Caki2 (cell line): ENCODE measurements around the gene IRX2. TPM values are rescaled to one million over a fixed set of nuclear protein-coding genes. Genes with fewer than 3 reads are reported as not detected.

Experiments used
- DNase-seq: peaks from one replicate; pipeline ENCODE4 v3.0.0-alpha.2; 2015; ENCODE audit warnings: low read depth
- in situ Hi-C: cut with HindIII; loops from 2 replicates; pipeline ENCODE4 v1.10.0; 2016; ENCODE audit warnings: low sequenced_read_pairs, low pct_unique_long_range_greater_than_20kb, mixed read lengths
- total RNA-seq: library from RNA; depleted of rRNA; stranded (reverse); fragments of >200 nt; shearing (Covaris generic); gene quantifications from 2 replicates; pipeline ENCODE4 v1.2.3, GENCODE V29; 2014; ENCODE audit warnings: low replicate concordance

Gene IRX2
- total RNA-seq, 1 experiment from 2014 or later, result not detected

DNA sequence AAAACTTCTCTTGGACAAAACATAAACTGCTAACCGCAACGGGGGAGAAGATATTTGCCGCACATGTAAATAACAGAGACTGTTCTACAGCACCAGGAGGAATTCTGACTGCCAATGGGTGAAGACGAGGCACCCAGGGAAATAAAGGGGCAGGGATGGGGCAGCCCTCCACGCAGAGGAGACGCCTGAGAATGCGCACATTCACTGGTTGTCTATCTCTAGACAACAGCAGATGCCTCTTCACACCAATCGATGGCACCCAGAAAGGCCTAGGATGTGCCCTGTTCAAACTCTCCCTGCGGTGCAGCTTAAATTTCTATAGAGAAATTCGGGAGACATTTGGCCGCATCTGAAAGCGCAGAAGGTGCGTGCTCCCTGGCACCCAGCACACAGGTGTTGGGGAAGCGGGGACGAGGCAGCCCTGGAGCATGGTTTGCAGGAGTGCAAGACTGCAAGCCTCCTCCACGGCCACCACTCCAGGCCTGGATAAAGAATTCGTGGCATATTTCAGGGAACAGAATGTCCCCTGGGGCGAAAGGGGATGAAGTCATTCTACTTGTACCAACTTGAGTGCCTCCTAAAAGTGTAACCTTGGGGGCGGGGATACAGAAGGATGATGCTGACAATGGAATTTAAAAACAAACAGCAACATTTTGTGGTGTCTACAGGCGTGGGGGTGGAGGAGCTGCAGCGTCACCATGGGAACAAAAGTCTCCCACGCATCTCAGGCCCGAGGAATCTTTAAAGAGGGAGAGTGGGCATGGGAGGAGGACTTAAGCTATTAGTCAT is 6.3 kb upstream of the IRX2 start:
- in situ Hi-C loops, result no loop called here
- DNase-seq, result no peak

DNA sequence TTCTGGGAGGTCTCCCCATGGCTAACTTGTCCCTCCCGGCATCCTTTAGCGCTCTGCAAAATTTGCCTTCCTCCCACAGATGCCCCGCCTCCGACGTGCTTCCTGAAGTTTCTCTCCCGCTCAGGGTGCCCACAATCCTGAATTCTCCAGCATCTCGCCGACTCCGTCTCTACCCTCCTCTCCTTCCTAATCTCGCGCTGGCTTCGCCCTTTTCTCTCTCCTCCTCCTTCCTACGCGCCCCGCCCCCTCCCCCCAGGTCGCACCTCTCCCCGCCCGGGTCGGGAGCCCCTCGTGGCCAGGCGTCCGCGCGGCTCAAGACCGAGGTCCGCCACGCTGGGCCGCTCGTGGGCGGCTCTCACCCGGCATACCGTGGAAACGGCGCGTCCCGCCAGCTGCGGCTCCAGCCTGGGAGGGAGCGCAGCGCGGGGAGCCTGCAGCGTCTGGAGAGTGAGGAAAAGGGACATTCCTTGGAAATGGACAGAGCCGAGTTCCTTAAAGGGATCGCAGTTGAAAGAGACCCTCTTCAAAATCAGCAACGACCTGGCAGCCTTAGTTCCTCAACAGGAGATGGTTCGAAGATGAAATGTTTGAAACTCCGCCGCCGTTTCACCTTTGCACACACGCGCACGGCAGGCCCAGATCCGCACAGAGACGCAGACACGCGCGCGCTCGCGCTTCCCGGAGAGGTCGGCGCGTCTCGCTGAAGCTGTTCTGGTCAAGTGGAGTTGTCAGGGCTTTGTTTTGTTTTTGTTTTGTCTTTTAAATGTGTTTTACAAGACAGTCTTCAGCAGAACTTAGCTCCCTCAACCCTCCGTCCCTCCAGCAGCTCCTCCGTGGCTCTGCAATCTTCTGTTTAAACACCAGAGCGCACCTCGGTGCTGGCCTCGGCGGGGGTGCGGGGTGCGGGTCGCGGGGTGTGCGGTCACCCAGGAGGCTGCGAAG is 5.0 kb upstream of the IRX2 start:
- in situ Hi-C loops, result no loop called here
- DNase-seq, result no peak

DNA sequence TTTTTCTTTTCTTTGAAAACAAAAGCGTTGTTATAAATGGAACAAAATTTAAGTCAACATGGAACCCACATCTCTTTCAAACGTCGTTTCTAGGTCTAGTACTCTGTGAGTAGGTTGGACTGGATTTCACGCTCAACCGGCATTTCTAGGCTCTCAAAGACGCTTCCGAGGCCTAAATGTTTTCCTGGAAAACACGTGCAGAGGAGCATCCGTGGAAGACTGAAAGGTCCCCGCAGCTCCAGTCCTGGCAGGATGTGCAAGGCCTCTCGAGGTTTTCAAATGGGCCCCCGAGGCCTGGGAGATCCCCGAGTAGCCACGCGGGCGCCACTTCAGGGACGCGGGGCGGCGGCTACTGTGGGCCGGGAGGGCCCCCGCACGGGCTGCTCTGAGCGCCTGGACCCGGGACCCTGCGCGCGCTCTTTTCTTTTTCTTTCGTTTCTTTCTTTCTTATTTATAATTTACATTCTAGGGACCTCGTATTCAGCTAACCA is 4.2 kb upstream of the IRX2 start:
- DNase-seq, result no peak
- in situ Hi-C loops, result no loop called here

DNA sequence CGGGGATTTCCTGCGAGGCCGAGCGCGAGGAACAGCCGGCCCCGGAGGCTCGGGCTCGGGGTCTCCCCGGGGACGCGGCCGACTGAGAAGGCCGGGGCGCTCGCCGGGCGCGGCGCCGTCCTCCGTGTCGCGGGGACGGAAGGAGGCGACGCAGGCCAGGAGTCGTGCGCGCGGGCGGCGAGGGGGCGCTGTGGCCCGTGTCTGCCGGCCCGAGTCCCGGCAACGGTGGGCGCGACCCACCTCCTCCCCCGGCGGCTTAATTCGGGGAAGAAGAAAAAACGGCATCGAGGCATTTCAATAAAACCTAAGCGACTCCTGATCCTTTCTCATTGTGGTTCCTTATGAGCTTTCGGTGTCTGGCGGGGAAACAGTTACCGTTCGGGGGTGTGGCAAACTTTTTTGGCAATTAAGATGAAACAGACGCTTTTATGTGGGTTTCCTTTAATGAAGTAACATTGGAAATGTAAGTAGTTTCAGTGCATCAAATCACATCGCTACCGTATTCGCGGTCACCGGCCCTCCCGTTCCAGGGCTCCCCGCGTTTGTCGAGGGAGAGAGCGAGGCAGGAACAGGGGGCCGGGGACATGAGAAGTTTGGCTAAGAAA is 3.7 kb upstream of the IRX2 start:
- DNase-seq, result no peak
- in situ Hi-C loops, result no loop called here

DNA sequence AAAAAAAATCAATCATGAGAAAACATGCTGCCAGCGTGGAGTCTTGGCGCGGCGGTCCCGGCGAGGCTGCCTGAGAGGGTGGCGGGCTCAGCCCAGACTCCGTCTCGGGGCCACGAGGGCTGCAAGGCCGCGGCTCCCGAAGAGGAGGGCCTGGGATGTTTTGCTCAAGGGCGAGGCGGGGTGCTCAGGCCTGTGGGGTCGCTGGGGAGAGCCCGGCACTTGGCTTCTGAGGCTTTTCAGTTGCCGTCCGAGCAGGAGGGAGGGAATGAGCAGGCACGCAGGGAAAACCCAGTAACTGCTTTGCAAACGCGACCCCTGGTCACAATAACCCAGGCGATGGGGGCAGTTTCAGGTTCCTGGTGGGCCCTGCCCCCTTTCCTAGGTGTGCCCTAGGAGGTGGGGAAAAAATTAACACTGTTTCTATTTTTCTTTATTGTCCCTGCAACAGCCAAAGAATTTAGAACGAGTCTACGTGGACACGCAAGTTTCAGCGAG is 3.2 kb upstream of the IRX2 start:
- DNase-seq, result no peak
- in situ Hi-C loops, result no loop called here

DNA sequence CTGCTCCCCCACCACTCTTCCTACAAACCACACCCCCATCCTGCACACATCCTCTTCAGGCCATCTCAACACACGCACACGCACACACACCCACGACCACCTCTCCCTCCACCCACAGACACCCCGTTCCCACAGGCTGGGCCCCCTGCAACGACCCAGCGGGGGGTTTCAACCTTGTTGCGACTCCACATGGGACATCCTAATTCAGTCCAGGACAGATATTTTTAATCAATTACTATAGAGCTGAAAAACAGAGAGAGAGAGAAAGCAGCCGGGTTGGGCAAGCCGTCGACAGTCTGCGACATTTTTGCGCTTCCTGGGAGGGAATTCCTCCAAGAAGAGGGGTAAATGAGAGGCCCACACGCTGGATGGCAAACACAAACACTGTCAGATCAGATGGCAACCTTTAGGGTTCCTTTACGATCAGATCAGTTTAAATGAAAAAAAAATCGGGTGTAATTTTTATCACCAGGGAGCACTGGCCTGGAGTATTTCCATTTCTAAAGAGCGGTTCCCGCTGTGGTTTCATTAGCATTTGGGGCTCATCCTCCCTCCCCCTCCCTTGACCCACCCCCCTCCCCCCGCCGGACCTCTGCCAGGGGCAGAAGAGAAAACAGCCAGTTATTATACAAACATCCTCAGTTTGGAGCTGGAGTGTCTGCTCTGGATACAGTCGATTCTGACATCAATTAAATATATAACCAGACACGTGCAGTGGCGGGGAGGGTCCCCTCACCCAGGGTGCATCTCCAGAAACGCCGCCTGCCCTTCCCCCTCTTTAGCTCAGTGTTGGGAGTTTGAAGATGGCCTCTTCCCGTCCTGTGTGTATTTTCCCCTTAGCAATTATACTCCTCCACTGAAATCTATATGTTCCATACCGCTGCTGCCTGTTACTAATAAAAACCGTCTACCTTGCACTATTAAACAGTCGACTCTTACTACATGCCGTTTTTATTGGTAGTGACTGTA is 2.3 kb upstream of the IRX2 start:
- DNase-seq, result no peak
- in situ Hi-C loops, result no loop called here

DNA sequence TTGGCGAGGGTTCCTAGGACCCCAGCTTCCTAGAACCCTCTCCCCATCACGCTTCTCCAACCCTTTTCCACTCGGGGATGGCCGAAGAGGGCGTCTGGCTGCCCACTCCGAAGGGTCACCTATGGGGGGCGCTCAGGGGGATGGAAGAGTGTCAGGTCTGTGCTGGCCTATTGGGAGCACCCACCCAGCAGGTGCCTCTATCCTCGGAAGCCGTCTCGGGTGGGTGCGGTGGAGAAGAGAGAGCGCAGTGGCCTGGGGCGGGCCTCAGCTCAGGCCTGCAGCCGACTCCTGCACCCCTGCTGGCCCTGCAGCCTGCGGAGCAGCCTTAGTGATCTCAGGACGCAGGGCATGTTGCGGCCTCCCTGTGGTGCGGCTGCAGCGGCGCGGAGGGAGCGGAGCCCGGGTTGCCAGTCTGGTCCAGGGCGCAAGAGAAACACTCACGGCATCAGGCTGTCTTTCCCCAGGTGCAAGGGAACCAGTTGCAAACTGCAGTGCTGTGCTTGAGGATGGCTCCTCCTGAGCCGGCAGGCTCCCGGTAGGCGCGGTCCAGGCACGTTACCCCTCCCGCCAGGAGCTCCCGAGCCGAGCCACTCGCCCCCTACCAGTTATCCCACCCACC is 1.5 kb upstream of the IRX2 start:
- in situ Hi-C loops, result no loop called here
- no peak for DNase-seq

DNA sequence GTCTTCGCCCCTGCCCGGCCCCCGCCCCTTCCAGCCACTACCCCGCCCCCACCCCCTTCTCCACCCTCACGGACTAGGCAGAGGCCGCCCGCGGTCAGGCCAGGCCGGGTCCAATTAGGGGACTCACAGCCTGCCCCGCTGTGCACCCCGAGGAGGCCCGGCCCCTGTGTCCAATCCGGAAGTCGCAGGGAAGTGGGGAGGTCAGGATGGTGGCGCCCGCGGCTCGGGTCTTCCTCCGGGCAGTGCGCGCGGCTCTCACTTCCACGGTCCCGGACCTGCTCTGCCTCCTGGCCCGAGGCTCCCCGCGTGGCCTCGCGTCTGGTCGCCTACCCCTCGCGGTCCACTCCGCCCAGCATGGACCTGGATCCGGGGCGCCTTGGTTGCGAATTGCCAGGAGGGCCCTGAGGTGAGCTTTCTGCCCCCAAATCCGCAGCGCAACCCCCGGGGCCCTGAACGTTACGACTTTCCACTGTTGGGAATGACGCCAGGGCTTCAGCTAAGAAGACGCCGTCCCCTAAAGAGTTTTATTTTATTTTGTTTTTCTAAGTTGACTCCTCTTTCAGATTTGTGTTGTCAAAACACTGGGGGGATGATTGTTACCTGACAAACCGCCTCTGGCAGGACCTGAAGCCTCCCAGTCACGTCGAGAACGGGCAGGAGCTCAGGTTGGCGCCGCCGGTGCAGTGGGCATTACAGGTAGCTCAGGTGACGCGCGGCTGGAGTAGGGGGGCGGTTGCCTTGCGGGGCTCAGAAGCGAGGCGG is 763 bp upstream of the IRX2 start:
- in situ Hi-C loops, result no loop called here
- DNase-seq, result no peak

DNA sequence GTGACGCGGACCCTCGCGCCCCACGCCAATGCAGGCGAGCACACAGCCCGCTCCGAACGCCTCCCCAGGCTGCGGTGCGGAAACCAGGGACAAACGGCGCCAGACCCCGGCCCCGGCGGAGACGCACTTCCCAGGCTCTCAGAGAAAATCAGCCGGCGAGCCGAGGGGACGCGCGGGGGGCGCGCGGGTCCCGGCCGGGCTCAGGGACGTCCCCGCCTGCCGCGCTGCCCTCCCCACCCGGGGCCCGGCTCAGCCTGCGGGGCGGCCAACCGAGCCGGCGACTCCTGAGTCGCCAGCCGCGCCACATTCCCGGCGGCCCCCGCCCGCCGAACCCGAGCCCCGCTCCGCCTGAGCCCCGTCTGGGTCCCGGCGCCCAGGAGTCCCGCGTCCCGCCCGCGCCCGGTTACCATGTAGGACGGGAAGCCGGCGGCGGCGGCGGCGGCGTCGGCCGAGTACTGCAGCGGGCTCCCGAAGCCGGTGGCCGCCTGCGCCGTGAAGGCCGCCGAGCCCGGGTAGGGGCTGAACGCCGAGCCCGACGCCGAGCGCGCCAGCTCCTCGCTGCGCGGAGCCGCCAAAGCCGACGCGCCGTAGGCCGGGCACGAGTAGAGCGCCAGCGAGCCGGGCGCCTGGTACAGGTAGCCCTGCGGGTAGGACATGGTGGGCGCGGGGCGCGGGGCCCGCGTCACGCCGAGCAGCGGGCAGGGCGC is 566 bp downstream of the IRX2 start:
- in situ Hi-C loops, result no loop called here
- DNase-seq, result no peak

DNA sequence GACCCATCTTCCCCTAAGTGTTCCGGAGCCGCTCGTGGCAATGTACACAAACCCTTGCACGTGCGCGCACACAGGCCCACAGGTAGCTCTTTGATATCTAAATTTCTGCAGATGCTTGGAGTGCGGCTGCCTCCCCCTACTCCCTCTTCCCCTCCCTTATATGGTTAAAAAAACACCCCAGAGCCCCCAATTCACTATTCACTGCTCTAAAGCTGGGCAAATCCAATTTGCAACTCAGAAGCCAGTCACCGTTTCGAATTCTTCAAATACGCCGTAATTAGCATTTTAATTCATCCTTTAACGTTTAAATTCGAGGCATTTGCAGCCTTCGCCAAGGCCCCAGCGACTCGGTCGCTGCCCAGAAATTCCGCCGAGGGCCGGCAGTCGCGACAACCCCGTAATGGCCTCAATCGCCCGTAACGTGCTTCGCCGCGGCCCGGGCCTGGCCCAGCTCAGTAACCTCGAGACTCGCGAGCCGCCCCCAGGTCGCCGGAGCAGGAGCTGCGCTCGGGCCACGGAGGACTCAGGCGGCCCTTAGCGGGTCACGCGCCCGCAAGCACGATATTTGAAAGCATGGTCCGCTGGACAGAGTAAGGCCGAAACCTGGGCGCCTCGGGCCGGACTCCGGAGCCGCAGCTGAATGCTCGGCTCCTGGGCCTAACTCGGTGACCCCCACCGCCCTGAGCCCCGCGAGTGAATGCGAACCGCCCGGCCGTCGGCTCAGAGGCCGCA is 1.3 kb downstream of the IRX2 start:
- no peak for DNase-seq
- in situ Hi-C loops, result no loop called here

DNA sequence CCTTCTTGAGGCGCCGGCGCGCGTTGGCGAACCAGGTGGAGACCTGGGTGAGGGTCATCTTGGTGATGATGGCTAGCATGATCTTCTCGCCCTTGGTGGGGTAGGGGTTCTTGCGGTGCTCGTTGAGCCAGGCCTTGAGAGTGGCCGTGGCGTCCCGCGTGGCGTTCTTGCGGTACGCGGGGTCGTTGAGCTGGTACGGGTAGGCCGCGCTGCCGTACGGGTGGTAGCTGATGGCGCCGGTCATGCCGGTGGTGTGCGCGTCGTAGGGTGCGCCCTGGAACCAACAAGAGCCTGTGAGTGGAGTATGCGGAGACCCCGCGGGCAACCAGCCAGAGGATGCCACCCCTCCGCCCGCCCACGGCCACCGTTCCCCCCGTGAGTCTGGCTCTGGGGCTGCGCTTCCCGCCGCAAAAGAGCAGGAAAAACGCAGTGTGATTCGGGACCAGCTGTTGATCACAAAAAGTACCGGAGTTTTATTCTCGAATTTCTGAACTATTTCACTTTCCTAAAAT is 1.9 kb downstream of the IRX2 start:
- in situ Hi-C loops, result no loop called here
- no peak for DNase-seq

DNA sequence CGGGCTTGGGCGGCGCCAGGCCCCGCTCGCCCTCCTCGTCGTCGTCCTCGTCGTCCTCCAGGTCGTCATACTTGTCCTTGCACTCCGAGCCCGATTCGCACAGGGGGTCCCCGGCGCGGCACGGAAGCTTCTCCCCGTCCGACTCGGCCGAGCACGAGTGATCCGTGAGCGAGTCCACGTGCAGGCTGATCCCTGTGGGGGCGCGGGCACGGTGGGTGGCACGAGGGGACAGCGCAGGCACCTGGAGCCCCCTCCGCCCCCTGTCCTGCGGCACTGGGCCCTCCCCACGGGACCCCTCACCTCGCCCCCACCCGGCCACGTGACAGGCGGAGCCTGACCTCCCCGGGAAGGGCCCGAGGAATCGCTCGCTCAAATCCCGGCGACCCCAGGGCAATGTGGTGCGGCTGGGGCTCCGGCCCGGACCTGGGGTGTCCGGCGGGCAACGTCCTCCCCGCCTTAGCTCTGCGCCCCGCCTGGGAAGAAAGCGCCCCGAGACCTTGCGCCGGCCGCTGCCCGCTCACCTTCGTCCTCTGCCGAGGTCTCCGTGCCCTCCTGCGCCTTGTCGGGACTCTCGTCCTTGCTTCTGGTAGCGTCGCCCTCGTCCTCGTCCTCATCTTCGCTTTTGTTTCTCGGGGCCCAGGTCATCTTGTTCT is 2.5 kb downstream of the IRX2 start:
- DNase-seq, result no peak
- in situ Hi-C loops, result no loop called here

DNA sequence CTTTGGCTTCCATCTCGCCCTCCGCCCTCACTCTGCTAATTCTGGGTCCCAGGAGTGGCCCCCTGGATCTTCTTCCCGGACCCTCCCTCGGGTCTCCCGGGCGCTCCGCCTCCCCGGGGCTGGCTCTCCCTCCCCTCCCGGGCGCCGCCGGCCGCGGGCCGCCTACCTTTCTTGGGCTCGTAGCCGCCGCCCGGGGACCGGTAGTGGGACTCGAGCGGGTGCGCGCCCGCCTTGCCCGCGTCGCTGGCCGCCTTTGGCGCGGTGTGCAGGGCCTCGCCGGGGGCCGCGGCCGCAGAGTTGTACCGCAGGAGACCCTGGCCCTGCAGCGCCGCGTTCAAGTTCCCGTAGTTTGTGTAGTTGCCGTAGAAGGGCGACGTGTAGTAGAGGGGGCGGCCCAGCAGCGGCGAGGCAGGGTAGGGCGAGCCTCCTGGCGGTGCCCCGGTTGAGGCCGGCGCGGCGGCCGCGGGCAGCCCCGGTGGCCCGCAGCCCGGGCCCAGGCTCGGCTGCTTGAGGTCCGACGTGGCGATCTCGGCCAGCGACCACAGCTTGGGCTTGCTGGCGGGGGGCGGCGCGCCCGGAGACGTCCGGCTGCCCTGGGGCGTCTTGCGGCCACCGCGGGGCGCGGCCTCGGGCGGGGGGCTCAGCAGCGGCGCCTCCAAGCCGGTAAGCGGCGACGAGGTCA is 3.2 kb downstream of the IRX2 start:
- in situ Hi-C loops, result no loop called here

DNA sequence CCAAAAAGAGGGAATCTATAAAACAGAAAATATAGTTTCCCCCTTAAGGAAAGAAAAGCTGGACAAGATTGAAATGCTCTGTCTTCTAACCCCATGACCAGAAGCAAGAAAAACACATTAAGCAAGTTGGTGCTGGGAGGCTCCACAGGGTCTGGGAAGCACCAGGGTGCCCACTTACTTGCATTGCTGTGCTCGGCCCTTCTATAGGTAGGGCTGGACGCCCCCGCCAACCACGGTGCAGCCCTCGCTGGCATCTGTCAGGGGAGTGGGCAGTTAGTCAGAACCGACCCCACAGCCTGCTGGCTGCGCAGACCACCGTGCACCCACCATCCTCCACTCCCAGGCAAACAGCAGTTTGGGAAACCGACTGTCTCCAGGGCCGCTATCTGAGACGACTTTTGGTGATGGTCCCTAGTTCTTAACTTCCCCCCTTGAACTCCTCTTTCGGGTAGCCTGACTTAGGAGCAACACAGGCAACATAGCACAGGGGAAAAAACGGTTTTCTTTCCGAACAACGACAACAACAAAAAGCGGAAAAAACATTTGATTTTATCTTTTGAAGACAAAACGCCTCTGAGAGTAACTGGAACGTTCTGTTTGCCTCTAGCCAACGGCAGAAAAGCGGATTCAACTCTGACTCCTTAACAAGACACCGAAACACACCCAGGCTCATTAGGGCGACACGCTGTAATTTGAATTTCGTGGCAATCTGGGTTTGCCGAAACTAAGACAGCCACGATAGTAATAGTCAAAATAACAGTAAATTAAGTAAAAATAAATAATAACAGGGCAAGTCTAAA is 3.9 kb downstream of the IRX2 start:
- no peak for DNase-seq
- in situ Hi-C loops, result no loop called here

More for the DNA sequence above, 3.2 kb downstream of the IRX2 start:
- DNase-seq, result no peak
